GM12878 (cell line): ENCODE data around the gene TM4SF18. TPM values are rescaled to one million over a fixed set of nuclear protein-coding genes. Genes with fewer than 3 reads are reported as not detected.

Experiments used
- ATAC-seq: fragments of 200-7000 bp; cut with Tn5 transposase; 3 replicates; pipeline ENCODE4 v1.9.1; 2020; ENCODE audit warnings: mild to moderate bottlenecking, moderate library complexity
- BruUV-seq: library from RNA; stranded (reverse); fragments of 400-500 nt; replicated peaks from 2 replicates; lab custom pipeline; 2021; lab: Mats Ljungman, UMichigan
- CTCF ChIA-PET: fragments of 300-600 bp; sonication (Branson Sonifier 250); formaldehyde crosslinking; extraction: SDS; loops from one replicate; lab custom pipeline; 2021; ENCODE audit warnings: inconsistent platforms; lab: Yijun Ruan, JAX
- POLR2A ChIA-PET: fragments of 350-600 bp; formaldehyde crosslinking; extraction: SDS; loops from one replicate; lab custom pipeline; 2021; ENCODE audit warnings: inconsistent platforms; lab: Charles Lee
- RAD21 ChIA-PET: fragments of 300-600 bp; sonication (Branson Sonifier 250); formaldehyde crosslinking; loops from one replicate; lab custom pipeline; 2023; ENCODE audit warnings: antibody characterized with exemption; ENCODE audit not compliant: unreplicated experiment; lab: Charles Lee
- SMC1A ChIA-PET: fragments of 300-600 bp; sonication (Branson Sonifier 250); formaldehyde crosslinking; loops from one replicate; lab custom pipeline; 2023; ENCODE audit not compliant: unreplicated experiment, uncharacterized antibody; lab: Charles Lee
- DNase-seq: peaks from one replicate; pipeline ENCODE4 v3.0.0-alpha.2; 2011; ENCODE audit warnings: low read depth, low spot score
- FAIRE-seq: peaks from 3 replicates; lab custom pipeline; 2011; peaks lifted over from hg19 to GRCh38; lab: Jason Lieb, UNC
- H2AFZ ChIP-seq: 2 replicates; pipeline ENCODE4 v1.6.0; 2011; ENCODE audit warnings: low read depth, low read length, control low read depth; ENCODE audit not compliant: control insufficient read depth
- H3K27ac ChIP-seq: 2 replicates; pipeline ENCODE4 v1.5.1; 2011; ENCODE audit warnings: control low read depth; ENCODE audit not compliant: control insufficient read depth, insufficient read depth
- H3K27me3 ChIP-seq, 2 experiments: replicated peaks in 1 of 2; 2 replicates each; pipeline versions ENCODE4 v1.6.0 to v1.6.1; 2011; ENCODE audit warnings: low read length in 1 of 2; ENCODE audit not compliant: control insufficient read depth in 2 of 2, insufficient read depth in 2 of 2
- H3K36me3 ChIP-seq, 2 experiments: 2 replicates each; pipeline ENCODE4 v1.5.1; 2011; ENCODE audit warnings: low read length in 1 of 2; ENCODE audit not compliant: control insufficient read depth in 2 of 2, insufficient read depth in 2 of 2
- H3K4me1 ChIP-seq: 2 replicates; pipeline ENCODE4 v1.6.1; 2011; ENCODE audit warnings: mild to moderate bottlenecking, low read length, moderate library complexity, mixed read lengths; ENCODE audit not compliant: control insufficient read depth, insufficient read depth
- H3K4me2 ChIP-seq: 2 replicates; pipeline ENCODE4 v1.6.0; 2011; ENCODE audit warnings: control low read depth; ENCODE audit not compliant: control insufficient read depth, insufficient read depth
- H3K4me3 ChIP-seq: fragments of 200-600 bp; sonication (generic); 2 replicates; pipeline ENCODE4 v1.5.1; 2016
- H3K79me2 ChIP-seq: 2 replicates; pipeline ENCODE4 v1.6.0; 2011; ENCODE audit warnings: low read length; ENCODE audit not compliant: control insufficient read depth, insufficient read depth
- H3K9ac ChIP-seq: 2 replicates; pipeline ENCODE4 v1.8.0; 2011; ENCODE audit warnings: low read length, control low read depth, mixed read lengths; ENCODE audit not compliant: control insufficient read depth, insufficient read depth
- H3K9me3 ChIP-seq: replicated peaks from 3 replicates; pipeline ENCODE4 v1.5.1; 2011; ENCODE audit warnings: mild to moderate bottlenecking, low read length; ENCODE audit not compliant: control insufficient read depth, insufficient read depth
- H4K20me1 ChIP-seq: 2 replicates; pipeline ENCODE4 v1.6.0; 2011; ENCODE audit not compliant: control insufficient read depth, insufficient read depth
- EP300 ChIP-seq, 2 experiments: fragments of 150-350 bp in 1 of 2; IDR thresholded peaks; 2 replicates each; pipeline ENCODE4 v1.6.1; 2011 to 2012; ENCODE audit warnings: low read depth in 2 of 2, low read length in 2 of 2, borderline replicate concordance in 1 of 2, improper control_type of control experiment in 1 of 2, inconsistent platforms in 1 of 2; ENCODE audit not compliant: control insufficient read depth in 1 of 2
- IKZF1 ChIP-seq: fragments of 450-650 bp; conservative IDR thresholded peaks from 2 replicates; pipeline ENCODE4 v1.6.1; 2017; ENCODE audit warnings: antibody characterized with exemption, mild to moderate bottlenecking
- JUNB ChIP-seq: IDR thresholded peaks from 2 replicates; pipeline ENCODE4 v1.6.1; 2016; ENCODE audit warnings: antibody characterized with exemption, mild to moderate bottlenecking
- MTA3 ChIP-seq: IDR thresholded peaks from 2 replicates; pipeline ENCODE4 v1.6.1; 2012; ENCODE audit warnings: low read length, inconsistent platforms, borderline replicate concordance
- NFIC ChIP-seq: IDR thresholded peaks from 2 replicates; pipeline ENCODE4 v1.6.1; 2012; ENCODE audit warnings: low read depth, mild to moderate bottlenecking, inconsistent platforms, low read length, moderate library complexity
- SMC3 ChIP-seq: IDR thresholded peaks from 2 replicates; pipeline ENCODE4 v1.6.1; 2011; ENCODE audit warnings: low read length, improper control_type of control experiment, borderline replicate concordance
- WRNIP1 ChIP-seq: IDR thresholded peaks from 2 replicates; pipeline ENCODE4 v1.6.1; 2011; ENCODE audit warnings: low read depth, low read length, improper control_type of control experiment, borderline replicate concordance
- WGBS: methylation state at CpG from one replicate; pipeline ENCODE4 v1.1.6; 2016; ENCODE audit warnings: low lambda C conversion rate; ENCODE audit not compliant: insufficient replicate concordance, insufficient coverage; ENCODE audit errors: missing lambda C conversion rate; 5-methylcytosine and 5-hydroxymethylcytosine counted together
- in situ Hi-C: fragments of 300-500 bp; cut with MboI; formaldehyde crosslinking; loops from 9 replicates; pipeline ENCODE4 v1.14.3; 2018; ENCODE audit warnings: mixed read lengths
- intact Hi-C: fragments of 100-400 bp; cut with micrococcal nuclease; formaldehyde crosslinking; loops from one replicate; pipeline ENCODE4 v1.14.2; 2022; ENCODE audit not compliant: unreplicated experiment
- polyA plus RNA-seq, 11 experiments: library from polyadenylated mRNA; depleted of rRNA in 4 of 11; unstranded in 6 of 11; stranded (reverse) in 5 of 11; fragments of >200 nt; fragmentation: Nextera tagmentation in 4 of 11; fragmentation: Illumina TruSeq in 1 of 11; extraction: Ambion mirVana in 4 of 11; extraction: Trizol in 1 of 11; gene quantifications; 1 replicate in 1 of 11; 2 replicates in 10 of 11; pipeline versions ENCODE4 v1.2.1 to v1.2.3, GENCODE V29; 2011 to 2016; ENCODE audit warnings: inconsistent platforms in 2 of 11, missing spikeins in 2 of 11, low read depth in 1 of 11
- total RNA-seq, 4 experiments: library from RNA; depleted of rRNA in 3 of 4; stranded (reverse); fragments of >200 nt in 3 of 4; fragmentation: Illumina TruSeq in 1 of 4; extraction: Trizol in 1 of 4; gene quantifications; 2 replicates each; pipeline versions ENCODE4 v1.2.1 to v1.2.3, GENCODE V29; 2013 to 2021
- TF ChIP-seq, protein P1 (sequence below): fragments of 150-350 bp; IDR thresholded peaks from 2 replicates; pipeline ENCODE4 v1.6.1; 2014; ENCODE audit warnings: mild to moderate bottlenecking, low read depth, low read length

Gene TM4SF18
- total and polyA plus RNA-seq, 10 of the 15 experiments (the other 5 are each of a cell fraction or from before 2014, with no cell fraction given): 0.01 TPM; not detected in 9

DNA sequence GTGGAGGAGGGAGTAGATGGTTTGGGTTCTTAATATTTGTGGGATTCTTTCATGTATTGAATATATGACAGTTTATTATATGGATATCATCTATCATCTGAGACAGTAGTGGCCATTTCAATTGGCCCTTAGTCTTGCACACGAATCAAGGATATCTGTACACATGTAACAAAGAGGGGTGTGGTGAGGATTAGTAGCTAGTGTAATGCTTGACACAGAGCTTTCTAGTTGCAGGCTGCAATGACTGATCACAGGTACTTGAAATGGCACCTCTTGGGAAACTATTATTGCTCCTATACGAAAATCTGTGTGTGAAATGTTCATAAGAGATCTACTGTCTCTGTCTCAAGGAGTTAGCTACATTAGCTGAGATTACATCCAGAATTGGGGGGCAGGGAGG is 31.2 kb upstream of the TM4SF18 start:
- BruUV-seq: no TSS peak
- ChIA-PET CTCF (interaction anchor here (1.5 kb wide), 1 partner anchor 71 kb away, joined by 3 read pairs; no protein-coding TSS in a partner anchor), SMC1A (interaction anchor here (1.5 to 1.7 kb wide), 2 partner anchors 10 to 21 kb away, joined by 3 to 5 read pairs; no protein-coding TSS in a partner anchor)
- Histone ChIP-seq H3K27me3 (no peaks in the 10 kb centered on the region; a peak in 1 of 4 replicates), H3K4me1 (no peaks in the 10 kb centered on the region), H3K36me3 (no peaks in the 10 kb centered on the region), H3K27ac (no peak overlapping the region), H3K9me3 (no peaks in the 10 kb centered on the region), H3K9ac (no peak overlapping the region), H3K4me2 (no peak overlapping the region)
- in situ Hi-C loops: no loop called here
- 16% methylated on average over 2 of the region's 2 CpGs for WGBS
- FAIRE-seq: no peak
- intact Hi-C loops: no loop called here
- no peak for TF ChIP-seq MTA3
- no peak for TF ChIP-seq SMC3
- TF ChIP-seq JUNB: no peak
- TF ChIP-seq NFIC: no peak
- TF ChIP-seq, protein P1, sequence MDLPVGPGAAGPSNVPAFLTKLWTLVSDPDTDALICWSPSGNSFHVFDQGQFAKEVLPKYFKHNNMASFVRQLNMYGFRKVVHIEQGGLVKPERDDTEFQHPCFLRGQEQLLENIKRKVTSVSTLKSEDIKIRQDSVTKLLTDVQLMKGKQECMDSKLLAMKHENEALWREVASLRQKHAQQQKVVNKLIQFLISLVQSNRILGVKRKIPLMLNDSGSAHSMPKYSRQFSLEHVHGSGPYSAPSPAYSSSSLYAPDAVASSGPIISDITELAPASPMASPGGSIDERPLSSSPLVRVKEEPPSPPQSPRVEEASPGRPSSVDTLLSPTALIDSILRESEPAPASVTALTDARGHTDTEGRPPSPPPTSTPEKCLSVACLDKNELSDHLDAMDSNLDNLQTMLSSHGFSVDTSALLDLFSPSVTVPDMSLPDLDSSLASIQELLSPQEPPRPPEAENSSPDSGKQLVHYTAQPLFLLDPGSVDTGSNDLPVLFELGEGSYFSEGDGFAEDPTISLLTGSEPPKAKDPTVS: no peak
- no peak for TF ChIP-seq EP300 (IDR thresholded peaks at IDR 0.05; ENCODE audit: borderline replicate concordance in 1 of 2, control insufficient read depth in 1 of 2, low read depth in 2 of 2, low read length in 2 of 2)
- no peak for TF ChIP-seq IKZF1
- no peak for TF ChIP-seq WRNIP1
- TF ChIP-seq, all 136 proteins: peak for 0
- no peaks in the 10 kb centered on the region for H4K20me1 ChIP-seq
- POLR2A ChIA-PET: no interaction called here
- H3K79me2 ChIP-seq: no peaks in the 10 kb centered on the region
- H2AFZ ChIP-seq: no peak overlapping the region
- no peak for ATAC-seq
- no peak for DNase-seq
- RAD21 ChIA-PET: no interaction called here
- H3K4me3 ChIP-seq: no peak overlapping the region
